H1 (cell line): Measurements from ENCODE around the gene SMARCC1. TPM values are rescaled to one million over a fixed set of nuclear protein-coding genes. Genes with fewer than 3 reads are reported as not detected.

Experiments used
- ATF2 ChIP-seq: IDR thresholded peaks from 2 replicates; pipeline ENCODE4 v1.6.1; 2012; ENCODE audit warnings: low read length, inconsistent platforms
- CEBPB ChIP-seq: IDR thresholded peaks from 2 replicates; pipeline ENCODE4 v1.6.1; 2012; ENCODE audit warnings: low read depth, low read length
- CHD2 ChIP-seq: IDR thresholded peaks from 2 replicates; pipeline ENCODE4 v1.6.1; 2012; ENCODE audit warnings: low read length, improper control_type of control experiment
- CTCF ChIP-seq, 3 experiments: IDR thresholded peaks; 1 replicate in 2 of 3; 2 replicates in 1 of 3; pipeline versions ENCODE4 v1.5.1 to v1.6.1; 2011; ENCODE audit warnings: low read length in 3 of 3, mild to moderate bottlenecking in 3 of 3, inconsistent platforms in 2 of 3, low read depth in 1 of 3, moderate library complexity in 1 of 3; ENCODE audit not compliant: insufficient read depth in 1 of 3; ENCODE audit errors: control extremely low read depth in 1 of 3
- EGR1 ChIP-seq: IDR thresholded peaks from 2 replicates; pipeline ENCODE4 v1.6.1; 2011; ENCODE audit warnings: low read depth, low read length, borderline replicate concordance
- EZH2 ChIP-seq: fragments of 200-600 bp; sonication (generic); IDR thresholded peaks from 2 replicates; pipeline ENCODE4 v1.7.1; 2012; ENCODE audit warnings: low read depth, mild to moderate bottlenecking, moderate library complexity, low read length, inconsistent platforms; ENCODE audit not compliant: severe bottlenecking
- JUND ChIP-seq: IDR thresholded peaks from 2 replicates; pipeline ENCODE4 v1.6.1; 2011; ENCODE audit warnings: mild to moderate bottlenecking, improper control_type of control experiment, low read length
- KDM1A ChIP-seq: fragments of 200-600, 300-600 bp; sonication (generic); IDR thresholded peaks from 2 replicates; pipeline ENCODE4 v1.7.1; 2016; ENCODE audit warnings: mild to moderate bottlenecking, low read length, borderline replicate concordance
- NANOG ChIP-seq: IDR thresholded peaks from 2 replicates; pipeline ENCODE4 v1.6.1; 2011; ENCODE audit warnings: low read length, low read depth, mild to moderate bottlenecking, inconsistent platforms; ENCODE audit not compliant: insufficient read depth, poor library complexity, severe bottlenecking
- NRF1 ChIP-seq: IDR thresholded peaks from 2 replicates; pipeline ENCODE4 v1.6.1; 2011; ENCODE audit warnings: mild to moderate bottlenecking, low read depth, low read length, improper control_type of control experiment
- POLR2A ChIP-seq, 2 experiments: IDR thresholded peaks; 1 replicate in 1 of 2; 2 replicates in 1 of 2; pipeline ENCODE4 v1.6.1; 2011; ENCODE audit warnings: low read depth in 2 of 2, low read length in 2 of 2, mild to moderate bottlenecking in 2 of 2; ENCODE audit errors: control extremely low read depth in 1 of 2
- POLR2AphosphoS5 ChIP-seq: IDR thresholded peaks from 2 replicates; pipeline ENCODE4 v1.6.1; 2011; ENCODE audit warnings: low read depth, low read length
- RBBP5 ChIP-seq: IDR thresholded peaks from 2 replicates; pipeline ENCODE4 v1.7.1; 2012; ENCODE audit warnings: low read depth, mild to moderate bottlenecking, inconsistent platforms, low read length, moderate library complexity, borderline replicate concordance
- RNF2 ChIP-seq: fragments of 200-900, 300-1000 bp; sonication (generic); IDR thresholded peaks from 2 replicates; pipeline ENCODE4 v1.7.1; 2016; ENCODE audit warnings: borderline replicate concordance, low read depth, mild to moderate bottlenecking, antibody characterized with exemption, low read length; ENCODE audit not compliant: poor library complexity, severe bottlenecking; ENCODE audit errors: missing control alignments
- SIN3A ChIP-seq, 2 experiments: IDR thresholded peaks in 1 of 2; conservative IDR thresholded peaks in 1 of 2; 2 replicates each; pipeline ENCODE4 v1.6.1; 2011 to 2012; ENCODE audit warnings: low read length in 2 of 2, improper control_type of control experiment in 1 of 2, low read depth in 1 of 2, mild to moderate bottlenecking in 1 of 2
- SIRT6 ChIP-seq: IDR thresholded peaks from one replicate; pipeline ENCODE4 v1.7.1; 2012; ENCODE audit warnings: low read length, inconsistent platforms
- SRF ChIP-seq: IDR thresholded peaks from 2 replicates; pipeline ENCODE4 v1.6.1; 2011; ENCODE audit warnings: mild to moderate bottlenecking, low read depth, low read length, moderate library complexity
- TBP ChIP-seq: IDR thresholded peaks from 2 replicates; pipeline ENCODE4 v1.6.1; 2011; ENCODE audit warnings: low read depth, low read length, improper control_type of control experiment
- TCF12 ChIP-seq: IDR thresholded peaks from 2 replicates; pipeline ENCODE4 v1.6.1; 2011; ENCODE audit warnings: low read depth, mild to moderate bottlenecking, low read length
- YY1 ChIP-seq: IDR thresholded peaks from 2 replicates; pipeline ENCODE4 v1.6.1; 2011; ENCODE audit warnings: low read depth, mild to moderate bottlenecking, low read length
- polyA plus RNA-seq, 7 experiments: library from polyadenylated mRNA; depleted of rRNA in 3 of 7; stranded (reverse) in 5 of 7; unstranded in 2 of 7; fragments of >200 nt in 5 of 7; fragments of 200-250 nt in 2 of 7; gene quantifications; 1 replicate in 5 of 7; 2 replicates in 1 of 7; 4 replicates in 1 of 7; pipeline versions ENCODE4 v1.2.1 to v1.2.3, GENCODE V29; 2011 to 2013; ENCODE audit warnings: missing spikeins in 2 of 7, mixed read lengths in 2 of 7
- total RNA-seq: library from RNA; stranded (reverse); fragmentation: NEBNext Ultra II Directional; extraction: Animal tissue kit (Norgen Biotek cat#: 25700); gene quantifications from 2 replicates; pipeline ENCODE4 v1.2.1, GENCODE V29; 2021

SMARCC1 gene
- total and polyA plus RNA-seq, 2 of the 8 experiments (the other 6 are each of a cell fraction or from before 2014, with no cell fraction given), result 64.1 to 335 TPM

DNA sequence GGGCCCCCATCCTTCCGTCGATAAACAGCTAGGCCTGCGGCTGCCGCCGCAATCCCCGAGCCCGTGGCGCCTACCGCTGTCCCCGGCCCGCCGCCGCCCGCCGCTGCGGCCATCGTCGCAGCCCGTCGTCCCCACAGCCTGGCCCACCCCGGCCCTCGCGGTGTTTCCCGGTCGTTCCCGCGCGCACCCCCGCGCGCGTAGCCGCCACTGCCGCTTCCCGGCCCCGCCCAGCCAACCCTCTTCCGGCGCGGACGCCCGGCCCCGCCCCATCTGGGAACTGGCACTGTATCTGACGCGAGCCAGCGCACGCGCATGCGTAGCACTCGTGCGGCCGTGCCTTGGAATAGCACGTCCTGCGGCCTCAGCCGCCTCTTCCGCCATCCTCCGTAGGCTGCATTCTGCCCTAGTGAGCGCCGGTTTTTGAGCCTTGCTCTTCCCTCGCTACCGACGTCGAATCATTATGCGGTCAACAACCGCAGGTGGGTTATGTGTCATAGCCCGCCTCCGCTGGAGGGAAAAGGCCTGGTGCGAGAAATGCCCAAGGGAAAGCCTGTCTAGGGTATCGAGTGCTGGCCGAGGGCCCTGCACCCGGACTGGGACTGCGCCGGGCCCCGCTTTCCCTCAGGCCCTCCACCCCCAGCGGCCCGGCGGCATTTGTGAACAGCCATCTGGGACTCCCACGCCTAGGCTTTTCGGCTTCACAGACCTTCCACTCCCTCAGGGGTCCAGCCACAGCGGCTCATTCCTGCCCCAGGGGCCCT, at the start of gene SMARCC1 (continued):
- TF ChIP-seq NRF1, result peak; percentile 96
- no peak for TF ChIP-seq EZH2
- peak; percentile 82 for TF ChIP-seq TBP
- TF ChIP-seq EGR1, result no peak; the same call in 1 of the 2 replicates
- peak; percentile 64 for TF ChIP-seq RBBP5
- TF ChIP-seq SIRT6, result no peak
- no peak for TF ChIP-seq TCF12
- TF ChIP-seq ATF2, result no peak
- TF ChIP-seq SRF, result no peak
- TF ChIP-seq CTCF (IDR thresholded peaks at IDR 0.05; ENCODE audit: control extremely low read depth in 1 of 3, insufficient read depth in 1 of 3, low read depth in 1 of 3, low read length in 3 of 3), result peak in 1 of 3 experiments; percentile 2; a peak in 1 of 4 replicates
- TF ChIP-seq KDM1A, result no peak
- TF ChIP-seq NANOG, result no peak
- peak; percentile 4; the same call in 1 of the 2 replicates for TF ChIP-seq YY1
- TF ChIP-seq JUND, result no peak
- peak in 1 of 2 experiments; percentile 68; a peak in 2 of 4 replicates for TF ChIP-seq SIN3A (conservative IDR thresholded peaks at IDR 0.05 in 1 of 2, IDR thresholded peaks at IDR 0.05 in 1 of 2; ENCODE audit: low read depth in 1 of 2, low read length in 2 of 2)
- TF ChIP-seq CHD2, result peak; percentile 81
- TF ChIP-seq POLR2A (IDR thresholded peaks at IDR 0.05; ENCODE audit: control extremely low read depth in 1 of 2, low read depth in 2 of 2, low read length in 2 of 2), result peak; percentile 83 to 91
- peak; percentile 91 for TF ChIP-seq POLR2AphosphoS5
- TF ChIP-seq RNF2, result no peak
- TF ChIP-seq CEBPB, result no peak
